ENCODE data around the gene ZSCAN20.

GRCh38 chr1:33435096-33435820, 37.2 kb upstream of the ZSCAN20 start:
- TF ChIP-seq, protein P1, sequence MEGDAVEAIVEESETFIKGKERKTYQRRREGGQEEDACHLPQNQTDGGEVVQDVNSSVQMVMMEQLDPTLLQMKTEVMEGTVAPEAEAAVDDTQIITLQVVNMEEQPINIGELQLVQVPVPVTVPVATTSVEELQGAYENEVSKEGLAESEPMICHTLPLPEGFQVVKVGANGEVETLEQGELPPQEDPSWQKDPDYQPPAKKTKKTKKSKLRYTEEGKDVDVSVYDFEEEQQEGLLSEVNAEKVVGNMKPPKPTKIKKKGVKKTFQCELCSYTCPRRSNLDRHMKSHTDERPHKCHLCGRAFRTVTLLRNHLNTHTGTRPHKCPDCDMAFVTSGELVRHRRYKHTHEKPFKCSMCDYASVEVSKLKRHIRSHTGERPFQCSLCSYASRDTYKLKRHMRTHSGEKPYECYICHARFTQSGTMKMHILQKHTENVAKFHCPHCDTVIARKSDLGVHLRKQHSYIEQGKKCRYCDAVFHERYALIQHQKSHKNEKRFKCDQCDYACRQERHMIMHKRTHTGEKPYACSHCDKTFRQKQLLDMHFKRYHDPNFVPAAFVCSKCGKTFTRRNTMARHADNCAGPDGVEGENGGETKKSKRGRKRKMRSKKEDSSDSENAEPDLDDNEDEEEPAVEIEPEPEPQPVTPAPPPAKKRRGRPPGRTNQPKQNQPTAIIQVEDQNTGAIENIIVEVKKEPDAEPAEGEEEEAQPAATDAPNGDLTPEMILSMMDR (IDR thresholded peaks at IDR 0.05) = no peak
- no peak for TF ChIP-seq POLR2A (IDR thresholded peaks at IDR 0.05)
